Stimulated activated CD8-positive, alpha-beta memory T cell treated with anti-CD3 and anti-CD28 coated beads, Interleukin-12 subunit alpha, Interleukin-12 subunit beta, amount 100 ng/mL, for 4 hours (primary cell): ENCODE results near the gene RGL3.
"Not testable (repeated sequence)": the region's sequence is repeated elsewhere in the genome, so short reads cannot be mapped to it uniquely, and the experiment has no call there.

Experiments
- DNase-seq: peaks from one replicate; pipeline ENCODE4 v3.0.0-alpha.2; 2020; ENCODE audit warnings: low read depth

RGL3 gene

GRCh38 chr19:11418549-11419506 lies at the start of gene RGL3:
RGL3 (minus strand) TSS chr19:11419314; CDS start chr19:11419278, 36 bp downstream.
- no peak for DNase-seq

DNA sequence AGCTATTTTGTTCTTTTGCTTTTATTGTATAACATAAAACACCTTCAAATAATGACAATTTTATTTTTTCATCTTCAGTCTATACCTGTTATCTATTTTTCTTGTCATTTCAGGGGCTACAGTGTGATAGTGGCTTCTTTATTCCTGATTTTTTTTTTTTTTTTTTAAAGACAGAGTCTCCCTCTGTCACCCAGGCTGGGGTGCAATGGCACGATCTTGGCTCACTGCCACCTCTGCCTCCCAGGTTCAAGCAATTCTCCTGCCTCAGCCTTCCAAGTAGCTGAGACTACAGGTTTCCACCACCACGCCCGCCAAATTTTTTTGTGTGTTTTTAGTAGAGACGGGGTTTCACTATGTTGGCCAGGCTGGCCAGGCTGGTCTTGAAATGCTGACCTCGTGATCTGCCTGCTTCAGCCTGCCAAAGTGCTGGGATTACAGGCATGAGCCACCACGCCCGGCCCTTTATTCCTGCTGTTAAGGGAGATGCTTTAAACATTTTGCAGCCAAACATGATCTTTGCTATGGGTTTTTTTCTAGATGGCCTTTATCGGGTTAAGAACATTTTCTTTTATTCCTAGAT lies 49.2 kb upstream of the RGL3 start:
- DNase-seq: not testable (repeated sequence)

- no peak for DNase-seq
Measured at GRCh38 chr19:11465600-11465999, 46.5 kb upstream of the RGL3 start.

- no peak for DNase-seq
Measured at GRCh38 chr19:11464333-11465265, 45.5 kb upstream of the RGL3 start.

DNA sequence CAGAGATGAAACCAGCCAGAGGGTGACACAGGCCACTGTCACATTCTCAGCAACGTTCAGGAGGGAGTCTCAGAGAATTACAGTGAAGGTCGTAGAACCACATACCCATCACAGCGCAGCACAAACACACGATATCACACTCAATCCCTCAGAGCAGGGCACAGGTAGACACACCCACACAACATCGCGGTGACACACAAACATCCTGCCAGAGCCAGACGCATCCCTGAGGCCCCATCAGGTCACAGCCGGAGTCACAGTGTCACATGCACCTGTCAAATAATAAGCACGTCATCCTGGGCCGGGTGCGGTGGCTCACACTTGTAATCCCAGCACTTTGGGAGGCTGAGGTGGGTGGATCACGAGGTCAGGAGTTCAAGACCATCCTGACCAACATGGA lies 44.3 kb upstream of the RGL3 start:
- DNase-seq: no peak

- no peak for DNase-seq
Measured at GRCh38 chr19:11461453-11461852, 42.3 kb upstream of the RGL3 start.

GRCh38 chr19:11460207-11460606 lies 41.1 kb upstream of the RGL3 start:
- no peak for DNase-seq

- not testable (repeated sequence) for DNase-seq
Measured at GRCh38 chr19:11458912-11459311, 39.8 kb upstream of the RGL3 start.

DNA sequence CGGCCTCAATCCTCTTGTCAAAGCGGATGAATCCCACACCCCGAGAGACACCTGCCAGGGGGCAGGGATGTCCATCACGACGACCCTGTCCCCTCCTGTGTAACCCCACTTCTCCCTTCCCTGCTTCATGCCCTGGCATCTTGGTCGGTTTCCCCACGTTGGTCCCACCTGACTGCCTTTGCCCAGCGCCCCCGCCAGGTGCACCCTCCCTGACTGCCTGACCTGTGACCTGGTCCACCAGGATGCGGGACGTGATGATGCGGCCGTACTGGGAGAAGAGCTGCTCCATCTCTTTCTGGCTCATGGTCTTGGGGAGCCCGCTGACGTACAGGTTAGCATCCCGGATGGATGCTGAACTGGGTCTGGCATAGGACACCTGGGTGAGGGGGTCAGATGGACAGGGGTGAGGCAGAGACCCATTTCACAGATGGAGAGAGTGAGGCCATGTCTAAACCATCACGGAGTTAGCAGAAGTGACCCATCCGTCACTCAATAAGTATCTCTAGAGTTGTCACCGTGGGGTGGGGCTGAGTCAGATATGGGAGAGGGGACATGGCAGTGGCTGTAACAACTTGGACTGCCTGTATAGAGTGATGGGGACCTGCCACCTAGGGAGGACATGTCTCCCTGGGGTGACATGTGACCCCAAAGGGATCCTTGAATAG lies 39.3 kb upstream of the RGL3 start:
- no peak for DNase-seq

DNA sequence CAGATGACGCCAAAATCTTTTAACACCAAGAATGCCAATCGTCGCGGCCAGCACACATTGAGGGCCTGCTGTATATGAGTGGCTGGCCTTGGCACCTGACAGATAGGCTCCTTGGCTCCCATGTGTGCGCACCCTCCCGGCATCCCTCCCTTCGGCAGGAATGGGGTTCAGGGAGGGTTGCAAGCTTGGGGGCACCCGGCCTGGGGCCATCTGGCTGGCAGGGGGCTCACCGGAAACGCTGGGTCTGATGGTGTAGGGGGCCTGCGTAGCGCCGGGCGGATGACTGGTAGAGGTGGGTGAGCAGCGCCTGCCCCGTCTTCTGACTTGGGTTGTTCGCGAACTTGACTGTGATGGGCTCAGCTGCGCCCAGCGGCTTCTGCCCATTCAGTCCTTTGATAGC lies 38.7 kb upstream of the RGL3 start:
- no peak for DNase-seq

DNA sequence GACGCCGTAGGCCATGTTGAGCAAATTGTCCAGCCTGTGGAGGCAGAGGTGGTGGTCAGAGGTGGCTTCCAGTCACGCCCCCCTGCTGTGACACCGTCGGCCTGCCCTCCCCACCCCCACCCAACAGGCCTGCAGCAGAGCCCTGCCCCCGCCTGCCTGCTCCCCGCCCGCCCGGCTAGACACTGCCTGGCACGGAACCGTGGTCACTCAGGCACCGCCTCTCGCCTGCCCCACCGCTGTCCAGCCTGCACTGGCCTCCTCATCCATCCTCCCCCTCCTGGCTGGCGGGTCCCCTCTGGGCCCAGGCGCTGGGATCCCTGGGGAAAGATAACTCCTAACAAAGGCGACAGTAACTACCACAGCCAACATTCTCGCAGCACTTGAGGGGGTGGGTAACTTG lies 38.0 kb upstream of the RGL3 start:
- no peak for DNase-seq

DNA sequence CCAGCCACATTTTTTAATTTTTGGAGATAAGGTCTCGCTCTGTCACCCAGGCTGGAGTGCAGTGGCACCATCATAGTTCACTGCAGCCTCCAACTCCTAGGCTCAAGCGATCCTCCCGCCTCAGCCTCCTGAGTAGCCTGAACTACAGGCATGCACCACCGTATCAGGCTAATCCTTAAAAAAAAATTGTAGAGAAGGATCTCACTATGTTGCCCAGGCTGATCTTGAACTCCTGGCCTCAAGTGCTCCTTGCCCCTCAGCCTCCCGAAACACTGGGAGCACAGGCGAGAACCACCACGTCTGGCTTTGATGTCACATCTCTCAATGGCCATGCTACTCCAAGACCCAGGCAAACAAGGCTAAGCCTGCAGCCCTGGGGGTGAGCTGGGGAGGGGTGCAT lies 37.5 kb upstream of the RGL3 start:
- DNase-seq: no peak

- not testable (repeated sequence) for DNase-seq
Measured at GRCh38 chr19:11455233-11455554, 36.1 kb upstream of the RGL3 start.

DNA sequence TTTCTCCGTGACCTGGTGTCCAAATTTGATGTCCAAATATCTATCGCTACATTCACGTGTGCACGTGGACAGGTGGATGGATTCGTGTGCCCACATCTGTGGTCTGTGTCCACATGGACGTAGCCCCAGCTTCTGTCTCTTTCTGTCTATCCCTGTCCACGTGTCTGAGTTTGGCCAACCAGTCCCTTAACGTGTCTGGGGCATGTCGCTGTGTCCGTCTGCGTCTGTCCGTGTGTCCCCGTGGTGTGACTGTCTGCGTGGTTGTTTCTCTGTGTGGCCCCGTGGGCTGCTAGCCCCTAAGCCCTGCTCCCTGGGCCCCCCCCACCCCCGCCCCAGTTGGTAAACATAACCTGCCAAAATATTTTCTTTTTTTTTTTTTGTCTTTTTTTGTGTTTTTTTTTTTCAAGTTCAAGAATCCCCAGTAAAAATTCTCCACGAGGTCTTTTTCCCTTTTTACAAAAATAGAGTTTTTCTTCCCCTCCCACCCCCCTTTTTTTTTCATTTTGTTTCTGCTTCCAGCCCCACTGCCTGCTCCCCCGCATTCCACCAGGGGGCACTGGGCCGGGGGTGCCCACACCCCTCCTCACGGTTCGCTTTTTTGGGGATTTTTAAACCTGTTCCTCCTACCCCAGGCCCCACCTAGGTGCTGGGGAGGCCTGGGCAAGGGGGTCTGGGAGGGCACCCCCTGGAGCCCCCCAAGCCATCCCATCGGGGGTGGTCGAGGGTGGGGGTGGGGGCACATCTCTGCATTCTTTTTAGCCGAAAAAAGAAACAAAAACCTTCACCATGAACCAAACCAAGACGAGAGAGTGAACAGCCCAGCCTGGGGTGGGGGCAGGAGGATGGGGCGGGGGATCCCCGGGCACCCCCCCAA lies 34.6 kb upstream of the RGL3 start:
- DNase-seq: no peak

DNA sequence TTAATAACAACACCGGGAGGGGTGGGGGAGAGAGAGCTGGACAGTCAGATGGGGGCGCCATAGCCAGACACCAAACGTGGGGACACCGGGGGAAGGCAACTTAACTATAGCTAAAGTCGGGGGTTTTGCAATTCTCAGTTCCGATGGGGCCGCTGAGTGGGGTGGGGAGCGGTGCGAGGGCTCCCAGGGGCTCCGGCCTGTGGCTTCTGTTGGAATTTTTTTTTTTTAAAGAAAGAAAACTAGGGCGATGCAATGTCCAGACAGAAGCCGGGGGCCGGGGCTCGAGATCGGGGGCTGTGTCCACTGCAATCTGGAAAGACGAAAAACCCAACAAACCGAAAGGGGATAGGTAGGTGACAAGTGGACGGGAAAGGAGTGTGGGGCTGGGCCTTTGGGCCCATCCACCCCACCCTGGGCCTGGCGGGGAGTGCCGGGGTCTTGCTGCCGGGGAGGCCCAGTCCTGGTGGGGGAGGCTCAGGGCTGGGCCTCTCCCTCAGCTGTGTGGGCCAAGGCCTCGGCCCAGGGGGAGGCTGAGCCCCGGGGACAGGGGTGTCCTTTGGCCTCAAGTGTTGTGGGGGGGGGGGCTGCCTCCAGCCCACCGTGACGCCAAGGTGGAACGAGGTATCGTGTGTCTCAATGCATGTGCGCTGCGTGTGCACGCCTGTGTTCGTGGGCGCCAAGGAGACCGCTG lies 33.7 kb upstream of the RGL3 start:
- DNase-seq: no peak

- DNase-seq: no peak
Measured at GRCh38 chr19:11451871-11452619, 32.9 kb upstream of the RGL3 start.

GRCh38 chr19:11451327-11451870 lies 32.3 kb upstream of the RGL3 start:
- DNase-seq: no peak

DNA sequence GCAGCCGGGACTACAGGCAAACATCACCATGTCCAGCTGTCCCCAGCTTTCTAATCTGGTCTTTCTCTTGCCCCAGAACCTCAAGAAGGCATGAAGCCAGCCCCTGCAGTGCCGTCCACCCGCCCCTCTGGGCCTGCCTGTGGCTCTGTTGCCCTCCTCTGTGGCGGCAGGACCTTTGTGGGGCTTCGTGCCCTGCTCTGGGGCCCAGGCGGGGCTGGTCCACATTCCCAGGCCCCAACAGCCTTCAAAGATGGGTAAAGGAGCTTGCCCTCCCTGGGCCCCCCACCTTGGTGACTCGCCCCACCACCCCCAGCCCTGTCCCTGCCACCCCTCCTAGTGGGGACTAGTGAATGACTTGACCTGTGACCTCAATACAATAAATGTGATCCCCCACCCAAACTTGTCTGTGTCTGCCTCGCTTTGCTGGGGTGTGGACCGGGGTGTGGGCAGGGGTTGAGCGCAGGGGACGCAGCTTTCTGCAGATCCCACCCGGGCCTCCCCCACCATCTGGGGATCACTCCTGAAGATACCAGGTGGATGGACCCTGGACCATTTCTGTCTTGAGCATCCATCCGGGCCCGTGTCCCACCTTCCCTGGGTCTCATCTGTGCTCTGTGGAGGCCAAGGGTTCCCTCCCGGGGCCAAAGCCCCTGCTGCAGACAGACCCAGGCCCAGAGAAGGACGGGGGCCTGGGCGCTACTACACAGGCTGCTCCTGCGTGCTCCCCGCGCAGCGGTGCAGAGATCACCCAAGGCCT lies 31.6 kb upstream of the RGL3 start:
- DNase-seq: no peak
